ENCODE results near the gene CYFIP1.

Gene CYFIP1

DNA sequence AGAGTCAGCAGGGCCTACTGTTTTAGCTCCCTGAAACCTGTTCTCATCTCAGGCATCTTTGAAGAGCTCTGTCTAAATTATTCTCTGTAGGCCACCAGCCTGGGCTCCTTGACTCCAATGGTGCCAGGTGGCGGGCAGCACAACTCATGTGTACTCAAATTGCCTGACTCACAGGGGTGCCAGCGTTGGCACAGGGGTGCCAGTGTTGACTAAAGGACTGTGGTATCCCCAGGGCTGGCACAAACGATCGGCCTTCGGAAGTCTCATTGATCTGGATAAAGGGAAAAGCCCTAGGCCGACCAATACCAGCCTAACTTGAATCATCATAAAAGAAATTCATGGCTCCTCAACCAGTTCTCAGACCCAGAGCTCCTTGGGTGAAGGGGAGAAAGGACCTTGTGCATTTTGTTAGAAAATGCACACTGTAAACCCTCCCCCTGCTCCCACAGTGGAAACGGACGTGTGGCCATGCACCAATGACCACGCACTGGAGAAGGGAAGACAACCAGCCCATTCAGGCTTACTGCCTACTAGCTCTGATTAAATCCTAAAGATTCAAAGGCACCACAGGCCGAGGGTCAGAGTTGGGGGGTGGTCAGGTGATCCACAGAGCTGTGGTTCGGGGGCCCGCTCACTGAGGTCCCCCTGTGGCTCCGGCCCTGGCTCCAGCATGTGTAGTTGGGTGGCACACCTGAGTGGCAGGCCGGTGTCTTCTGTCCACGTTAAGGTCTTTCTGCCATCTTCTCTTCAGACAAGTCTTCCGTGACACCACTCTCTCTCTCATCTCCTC lies 72.8 kb downstream of the CYFIP1 start:
- DNase-seq (ENCODE audit: low read depth in 1 of 2, low spot score in 1 of 2), result no peak
- Histone ChIP-seq H3K4me3 (replicated peaks; ENCODE audit: insufficient read depth, low read length) (no peak overlapping the region), H3K27ac (replicated peaks) (no peak overlapping the region), H3K27me3 (ENCODE audit: insufficient read depth, poor library complexity, severe bottlenecking) (no peaks in the 10 kb centered on the region)
- TF ChIP-seq SPI1 (IDR thresholded peaks at IDR 0.05; ENCODE audit: borderline replicate concordance, low read depth), result no peak
- TF ChIP-seq POLR2AphosphoS5 (IDR thresholded peaks at IDR 0.05; ENCODE audit: low read depth), result no peak
- TF ChIP-seq GABPA (IDR thresholded peaks at IDR 0.05; ENCODE audit: low read depth), result no peak
- TF ChIP-seq, protein P1, sequence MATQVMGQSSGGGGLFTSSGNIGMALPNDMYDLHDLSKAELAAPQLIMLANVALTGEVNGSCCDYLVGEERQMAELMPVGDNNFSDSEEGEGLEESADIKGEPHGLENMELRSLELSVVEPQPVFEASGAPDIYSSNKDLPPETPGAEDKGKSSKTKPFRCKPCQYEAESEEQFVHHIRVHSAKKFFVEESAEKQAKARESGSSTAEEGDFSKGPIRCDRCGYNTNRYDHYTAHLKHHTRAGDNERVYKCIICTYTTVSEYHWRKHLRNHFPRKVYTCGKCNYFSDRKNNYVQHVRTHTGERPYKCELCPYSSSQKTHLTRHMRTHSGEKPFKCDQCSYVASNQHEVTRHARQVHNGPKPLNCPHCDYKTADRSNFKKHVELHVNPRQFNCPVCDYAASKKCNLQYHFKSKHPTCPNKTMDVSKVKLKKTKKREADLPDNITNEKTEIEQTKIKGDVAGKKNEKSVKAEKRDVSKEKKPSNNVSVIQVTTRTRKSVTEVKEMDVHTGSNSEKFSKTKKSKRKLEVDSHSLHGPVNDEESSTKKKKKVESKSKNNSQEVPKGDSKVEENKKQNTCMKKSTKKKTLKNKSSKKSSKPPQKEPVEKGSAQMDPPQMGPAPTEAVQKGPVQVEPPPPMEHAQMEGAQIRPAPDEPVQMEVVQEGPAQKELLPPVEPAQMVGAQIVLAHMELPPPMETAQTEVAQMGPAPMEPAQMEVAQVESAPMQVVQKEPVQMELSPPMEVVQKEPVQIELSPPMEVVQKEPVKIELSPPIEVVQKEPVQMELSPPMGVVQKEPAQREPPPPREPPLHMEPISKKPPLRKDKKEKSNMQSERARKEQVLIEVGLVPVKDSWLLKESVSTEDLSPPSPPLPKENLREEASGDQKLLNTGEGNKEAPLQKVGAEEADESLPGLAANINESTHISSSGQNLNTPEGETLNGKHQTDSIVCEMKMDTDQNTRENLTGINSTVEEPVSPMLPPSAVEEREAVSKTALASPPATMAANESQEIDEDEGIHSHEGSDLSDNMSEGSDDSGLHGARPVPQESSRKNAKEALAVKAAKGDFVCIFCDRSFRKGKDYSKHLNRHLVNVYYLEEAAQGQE (IDR thresholded peaks at IDR 0.05; ENCODE audit: insufficient replicate concordance, low read depth), result no peak
- TF ChIP-seq, protein P2, sequence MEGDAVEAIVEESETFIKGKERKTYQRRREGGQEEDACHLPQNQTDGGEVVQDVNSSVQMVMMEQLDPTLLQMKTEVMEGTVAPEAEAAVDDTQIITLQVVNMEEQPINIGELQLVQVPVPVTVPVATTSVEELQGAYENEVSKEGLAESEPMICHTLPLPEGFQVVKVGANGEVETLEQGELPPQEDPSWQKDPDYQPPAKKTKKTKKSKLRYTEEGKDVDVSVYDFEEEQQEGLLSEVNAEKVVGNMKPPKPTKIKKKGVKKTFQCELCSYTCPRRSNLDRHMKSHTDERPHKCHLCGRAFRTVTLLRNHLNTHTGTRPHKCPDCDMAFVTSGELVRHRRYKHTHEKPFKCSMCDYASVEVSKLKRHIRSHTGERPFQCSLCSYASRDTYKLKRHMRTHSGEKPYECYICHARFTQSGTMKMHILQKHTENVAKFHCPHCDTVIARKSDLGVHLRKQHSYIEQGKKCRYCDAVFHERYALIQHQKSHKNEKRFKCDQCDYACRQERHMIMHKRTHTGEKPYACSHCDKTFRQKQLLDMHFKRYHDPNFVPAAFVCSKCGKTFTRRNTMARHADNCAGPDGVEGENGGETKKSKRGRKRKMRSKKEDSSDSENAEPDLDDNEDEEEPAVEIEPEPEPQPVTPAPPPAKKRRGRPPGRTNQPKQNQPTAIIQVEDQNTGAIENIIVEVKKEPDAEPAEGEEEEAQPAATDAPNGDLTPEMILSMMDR (IDR thresholded peaks at IDR 0.05; ENCODE audit: insufficient read depth, low read length), result no peak

DNA sequence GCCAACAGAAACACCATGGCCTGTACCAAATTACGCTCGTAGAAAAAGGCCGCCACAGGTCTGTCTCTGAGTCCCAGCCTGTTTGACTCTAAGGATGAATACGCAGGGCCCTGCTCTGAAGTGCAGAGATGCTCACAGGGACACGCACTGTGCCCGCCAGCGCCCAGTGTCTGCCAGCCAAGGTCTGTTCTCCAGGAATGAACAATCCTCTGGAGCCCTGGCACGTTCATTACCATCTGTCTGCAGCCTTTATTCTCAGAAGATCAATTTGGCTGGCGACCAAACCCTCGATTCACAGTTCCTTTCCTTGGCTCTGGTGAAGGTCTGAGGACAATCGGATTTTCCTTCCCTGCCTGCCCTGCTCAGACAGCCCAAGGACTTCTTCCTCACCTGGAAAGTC lies 75.4 kb downstream of the CYFIP1 start:
- no peak for DNase-seq (ENCODE audit: low read depth in 1 of 2, low spot score in 1 of 2)
- no peak overlapping the region for H3K27ac ChIP-seq (replicated peaks)
- TF ChIP-seq, protein P1 (IDR thresholded peaks at IDR 0.05; ENCODE audit: insufficient replicate concordance, low read depth), result no peak
- TF ChIP-seq POLR2AphosphoS5 (IDR thresholded peaks at IDR 0.05; ENCODE audit: low read depth) (no peak), SPI1 (IDR thresholded peaks at IDR 0.05; ENCODE audit: borderline replicate concordance, low read depth) (no peak), GABPA (IDR thresholded peaks at IDR 0.05; ENCODE audit: low read depth) (no peak)
- TF ChIP-seq, protein P2 (IDR thresholded peaks at IDR 0.05; ENCODE audit: insufficient read depth, low read length), result no peak
- H3K4me3 ChIP-seq (replicated peaks; ENCODE audit: insufficient read depth, low read length), result no peak overlapping the region
- H3K27me3 ChIP-seq (ENCODE audit: insufficient read depth, poor library complexity, severe bottlenecking), result no peaks in the 10 kb centered on the region

DNA sequence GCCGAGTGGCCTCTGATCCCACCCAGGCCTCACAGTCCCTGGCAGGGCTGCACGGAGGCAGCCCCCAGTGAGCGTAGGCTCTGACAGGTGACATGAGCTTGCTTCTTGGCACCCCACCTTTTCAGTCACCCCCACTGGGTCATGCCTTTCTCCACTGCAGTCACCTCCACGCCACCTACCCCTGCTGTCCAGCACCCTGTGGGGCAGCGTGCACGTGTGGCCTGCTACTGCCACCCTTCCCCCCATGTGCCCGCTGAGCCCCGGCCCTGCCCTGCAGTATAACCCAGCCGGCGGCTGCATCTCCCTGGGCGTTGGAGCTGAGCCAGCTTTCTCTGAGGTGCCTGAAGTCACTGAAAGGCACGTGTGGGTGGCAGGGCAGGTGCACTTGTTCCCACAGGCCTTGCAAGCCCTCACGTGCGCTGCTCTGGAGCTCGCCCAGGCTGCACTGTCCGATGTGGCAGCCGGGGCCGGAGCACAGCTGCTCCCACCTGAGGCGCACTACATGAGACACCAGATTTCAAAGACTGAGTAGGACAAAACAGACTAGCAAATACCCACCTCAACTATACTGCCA lies 76.1 kb downstream of the CYFIP1 start:
- Histone ChIP-seq H3K27ac (replicated peaks) (no peak overlapping the region), H3K4me3 (replicated peaks; ENCODE audit: insufficient read depth, low read length) (no peak overlapping the region), H3K27me3 (ENCODE audit: insufficient read depth, poor library complexity, severe bottlenecking) (no peaks in the 10 kb centered on the region)
- no peak for DNase-seq (ENCODE audit: low read depth in 1 of 2, low spot score in 1 of 2)
- TF ChIP-seq, protein P1 (IDR thresholded peaks at IDR 0.05; ENCODE audit: insufficient replicate concordance, low read depth), result no peak
- TF ChIP-seq GABPA (IDR thresholded peaks at IDR 0.05; ENCODE audit: low read depth) (no peak), SPI1 (IDR thresholded peaks at IDR 0.05; ENCODE audit: borderline replicate concordance, low read depth) (no peak), POLR2AphosphoS5 (IDR thresholded peaks at IDR 0.05; ENCODE audit: low read depth) (no peak)
- TF ChIP-seq, protein P2 (IDR thresholded peaks at IDR 0.05; ENCODE audit: insufficient read depth, low read length), result no peak

Data from HL-60 (cell line).